BLaER1 treated with 17β-estradiol and CSF1 and Interleukin-3, amounts not matched to agents 10 nM and 100 nM (cell line): ENCODE results near the gene ADAMTSL4.
"Not testable (repeated sequence)": the region's sequence is repeated elsewhere in the genome, so short reads cannot be mapped to it uniquely, and the experiment has no call there.

Source experiments
- H3K27ac ChIP-seq, 11 experiments: shearing (Covaris generic); formaldehyde crosslinking; 2 replicates each; pipeline ENCODE4 v1.8.1; 2022
- H3K27me3 ChIP-seq, 11 experiments: shearing (Covaris generic); formaldehyde crosslinking; 2 replicates each; pipeline ENCODE4 v1.8.1; 2022
- H3K36me3 ChIP-seq, 11 experiments: shearing (Covaris generic); formaldehyde crosslinking; 2 replicates each; pipeline ENCODE4 v1.8.1; 2022
- H3K4me1 ChIP-seq, 10 experiments: shearing (Covaris generic); formaldehyde crosslinking; 2 replicates each; pipeline ENCODE4 v1.8.1; 2022
- H3K4me2 ChIP-seq, 11 experiments: shearing (Covaris generic); formaldehyde crosslinking; 2 replicates each; pipeline ENCODE4 v1.8.1; 2022
- H3K4me3 ChIP-seq, 10 experiments: shearing (Covaris generic); formaldehyde crosslinking; 2 replicates each; pipeline ENCODE4 v1.8.1; 2022
- H3K9ac ChIP-seq, 11 experiments: shearing (Covaris generic); formaldehyde crosslinking; 2 replicates each; pipeline ENCODE4 v1.8.1; 2022
- H3K9me3 ChIP-seq, 11 experiments: shearing (Covaris generic); formaldehyde crosslinking; replicated peaks in 1 of 11; 2 replicates each; pipeline ENCODE4 v1.8.1; 2022
- H4K20me1 ChIP-seq, 11 experiments: shearing (Covaris generic); formaldehyde crosslinking; 2 replicates each; pipeline ENCODE4 v1.8.1; 2022
- Cebpa-rat ChIP-seq, 11 experiments: shearing (Covaris generic); IDR thresholded peaks; 2 replicates each; pipeline ENCODE4 v1.8.1; 2022

The ADAMTSL4 gene

GRCh38 chr1:150601540-150601939 is 52.3 kb downstream of the ADAMTSL4 start:
- no peak for TF ChIP-seq Cebpa-rat (IDR thresholded peaks at IDR 0.05)
- Histone ChIP-seq H3K27ac (no peak overlapping the region; a peak in 1 of 22 replicates), H3K4me1 (peaks cover 0 to 36% (median 23%) of the 10 kb centered on the region in 10 experiments; a peak in 17 of 20 replicates), H3K9me3 (no peaks in the 10 kb centered on the region), H4K20me1 (no peaks in the 10 kb centered on the region), H3K36me3 (peaks cover 4 to 20% (median 11%) of the 10 kb centered on the region in 11 experiments; a peak in 17 of 22 replicates), H3K4me2 (no peak overlapping the region), H3K27me3 (no peaks in the 10 kb centered on the region), H3K4me3 (no peak overlapping the region), H3K9ac (no peak overlapping the region)

GRCh38 chr1:150602372-150602771 is 53.2 kb downstream of the ADAMTSL4 start:
- peaks cover 4 to 20% (median 12%) of the 10 kb centered on the region in 11 experiments; a peak in 18 of 22 replicates for H3K36me3 ChIP-seq
- not testable (repeated sequence) for H3K4me2 ChIP-seq, H3K4me3 ChIP-seq, H4K20me1 ChIP-seq, H3K9ac ChIP-seq, H3K9me3 ChIP-seq, H3K27ac ChIP-seq, H3K27me3 ChIP-seq
- H3K4me1 ChIP-seq: peaks cover 0 to 44% (median 25%) of the 10 kb centered on the region in 10 experiments; a peak in 17 of 20 replicates

GRCh38 chr1:150603711-150604110 is 54.5 kb downstream of the ADAMTSL4 start:
- Histone ChIP-seq H3K4me3 (no peak overlapping the region), H3K27ac (peak overlapping the region in 10 of 11 experiments; percentile 29 to 96 (median 76); a peak in 15 of 22 replicates), H3K36me3 (peaks cover 8 to 32% (median 18%) of the 10 kb centered on the region in 11 experiments; a peak in 18 of 22 replicates), H3K9me3 (no peaks in the 10 kb centered on the region), H3K9ac (peak overlapping the region in 2 of 11 experiments; percentile 61 to 65; a peak in 1 of 22 replicates), H3K27me3 (no peaks in the 10 kb centered on the region), H3K4me1 (peaks cover 0 to 57% (median 31%) of the 10 kb centered on the region in 10 experiments; a peak in 17 of 20 replicates), H4K20me1 (no peaks in the 10 kb centered on the region), H3K4me2 (peak overlapping the region in 4 of 11 experiments; percentile 60 to 79 (median 68); a peak in 6 of 22 replicates)
- TF ChIP-seq Cebpa-rat (IDR thresholded peaks at IDR 0.05): no peak

GRCh38 chr1:150604226-150604588 is 55.0 kb downstream of the ADAMTSL4 start:
- Histone ChIP-seq H4K20me1 (no peaks in the 10 kb centered on the region), H3K4me3 (no peak overlapping the region), H3K4me1 (peaks cover 0 to 62% (median 35%) of the 10 kb centered on the region in 10 experiments; a peak in 17 of 20 replicates), H3K36me3 (peaks cover 8 to 36% (median 21%) of the 10 kb centered on the region in 11 experiments; a peak in 18 of 22 replicates), H3K27ac (peak overlapping the region; percentile 49 to 96 (median 74)), H3K9me3 (no peaks in the 10 kb centered on the region), H3K9ac (peak overlapping the region in 7 of 11 experiments; percentile 25 to 65 (median 61); a peak in 14 of 22 replicates), H3K4me2 (peak overlapping the region in 10 of 11 experiments; percentile 11 to 79 (median 62); a peak in 18 of 22 replicates), H3K27me3 (no peaks in the 10 kb centered on the region)
- no peak for TF ChIP-seq Cebpa-rat (IDR thresholded peaks at IDR 0.05)

- not testable (repeated sequence) for H4K20me1 ChIP-seq, H3K27me3 ChIP-seq, H3K4me3 ChIP-seq, H3K9me3 ChIP-seq
- Histone ChIP-seq H3K9ac (peak overlapping the region in 6 of 11 experiments; percentile 51 to 62 (median 61); a peak in 8 of 22 replicates), H3K4me1 (peaks cover 0 to 74% (median 47%) of the 10 kb centered on the region in 10 experiments; a peak in 17 of 20 replicates), H3K27ac (peak overlapping the region; percentile 49 to 96 (median 74)), H3K36me3 (peaks cover 4 to 40% (median 21%) of the 10 kb centered on the region in 11 experiments; a peak in 20 of 22 replicates), H3K4me2 (peak overlapping the region in 7 of 11 experiments; percentile 54 to 79 (median 65); a peak in 14 of 22 replicates)
Measured at GRCh38 chr1:150605451-150605731, 56.2 kb downstream of the ADAMTSL4 start.

GRCh38 chr1:150606463-150607142 is 57.4 kb downstream of the ADAMTSL4 start:
- H4K20me1 ChIP-seq: no peaks in the 10 kb centered on the region
- H3K27me3 ChIP-seq: no peaks in the 10 kb centered on the region
- H3K4me3 ChIP-seq: no peak overlapping the region
- no peaks in the 10 kb centered on the region for H3K9me3 ChIP-seq
- TF ChIP-seq Cebpa-rat (IDR thresholded peaks at IDR 0.05): no peak
- H3K9ac ChIP-seq: no peak overlapping the region
- peak overlapping the region in 5 of 11 experiments; percentile 2 to 79 (median 60); a peak in 7 of 22 replicates for H3K4me2 ChIP-seq
- H3K27ac ChIP-seq: peak overlapping the region in 10 of 11 experiments; percentile 20 to 97 (median 70); a peak in 19 of 22 replicates
- peaks cover 0 to 34% (median 21%) of the 10 kb centered on the region in 11 experiments; a peak in 11 of 22 replicates for H3K36me3 ChIP-seq
- H3K4me1 ChIP-seq: peaks cover 6 to 85% (median 59%) of the 10 kb centered on the region in 10 experiments; a peak in 19 of 20 replicates

GRCh38 chr1:150609732-150610131 is 60.5 kb downstream of the ADAMTSL4 start:
- H3K27me3 ChIP-seq: no peaks in the 10 kb centered on the region
- H3K36me3 ChIP-seq: peaks cover 0 to 29% (median 14%) of the 10 kb centered on the region in 11 experiments; a peak in 11 of 22 replicates
- peak overlapping the region; percentile 87 to 100 (median 97) for H3K27ac ChIP-seq
- H3K4me2 ChIP-seq: peak overlapping the region in 8 of 11 experiments; percentile 85 to 96 (median 92); a peak in 15 of 22 replicates
- peak overlapping the region in 2 of 10 experiments; percentile 11 to 12; a peak in 1 of 20 replicates for H3K4me3 ChIP-seq
- no peaks in the 10 kb centered on the region for H3K9me3 ChIP-seq
- peaks cover 37 to 97% (median 81%) of the 10 kb centered on the region in 10 experiments for H3K4me1 ChIP-seq
- no peaks in the 10 kb centered on the region for H4K20me1 ChIP-seq
- H3K9ac ChIP-seq: peak overlapping the region in 9 of 11 experiments; percentile 37 to 96 (median 85); a peak in 15 of 22 replicates
- TF ChIP-seq Cebpa-rat (IDR thresholded peaks at IDR 0.05): no peak
